Activated naive CD4-positive, alpha-beta T cell treated with anti-CD3 and anti-CD28 coated beads for 36 hours (primary cell): Measurements from ENCODE around the gene RMRP. TPM values are rescaled to one million over a fixed set of nuclear protein-coding genes. Genes with fewer than 3 reads are reported as not detected.
"Not testable (repeated sequence)": the region's sequence is repeated elsewhere in the genome, so short reads cannot be mapped to it uniquely, and the experiment has no call there.

Experiments
- CTCF ChIA-PET: fragments of 350-600 bp; sonication (Branson Sonifier 250); formaldehyde crosslinking; loops from one replicate; lab custom pipeline; 2021; ENCODE audit warnings: antibody characterized with exemption; lab: Charles Lee
- DNase-seq: peaks from one replicate; pipeline ENCODE4 v3.0.0-alpha.2; 2020
- H3K27ac Mint-ChIP-seq: one replicate; pipeline ENCODE4 v1.8.0; 2021; ENCODE audit warnings: mild to moderate bottlenecking, mixed read lengths
- H3K27me3 Mint-ChIP-seq: one replicate; pipeline ENCODE4 v1.8.0; 2021; ENCODE audit warnings: low read depth, mixed read lengths
- H3K36me3 Mint-ChIP-seq: one replicate; pipeline ENCODE4 v1.8.0; 2021; ENCODE audit warnings: low read depth, mixed read lengths
- H3K4me1 Mint-ChIP-seq: one replicate; pipeline ENCODE4 v1.8.0; 2021; ENCODE audit warnings: low read depth, mixed read lengths
- H3K4me3 Mint-ChIP-seq: one replicate; pipeline ENCODE4 v1.8.0; 2021; ENCODE audit warnings: mild to moderate bottlenecking, moderate library complexity, mixed read lengths
- H3K9me3 Mint-ChIP-seq: one replicate; pipeline ENCODE4 v1.8.0; 2021; ENCODE audit warnings: mixed read lengths
- intact Hi-C: fragments of 100-400 bp; cut with micrococcal nuclease; formaldehyde crosslinking; loops from one replicate; pipeline ENCODE4 v1.15.1; 2023
- total RNA-seq, 2 experiments: library from RNA; stranded (reverse); gene quantifications; one replicate each; pipeline ENCODE4 v1.2.3, GENCODE V29; 2021

RMRP gene
- total RNA-seq, 2 experiments from 2014 or later, result 7,381 to 12,571 TPM

- DNase-seq, result no peak
- H3K4me1 Mint-ChIP-seq, result peaks cover 28% of the 10 kb centered on the region
- peak within 1 kb of the TSS; percentile 47 for H3K27ac Mint-ChIP-seq
- H3K36me3 Mint-ChIP-seq, result no peaks in the 10 kb centered on the region
- H3K9me3 Mint-ChIP-seq, result no peaks in the 10 kb centered on the region
- intact Hi-C loops, result loop anchor here (2.0 kb wide), 2 partner anchors 20 to 28 kb away; no protein-coding TSS in a partner anchor
- no peaks in the 10 kb centered on the region for H3K27me3 Mint-ChIP-seq
- H3K4me3 Mint-ChIP-seq, result peak within 1 kb of the TSS; percentile 79
- CTCF ChIA-PET, result interaction anchor here (1.9 to 10.9 kb wide), 2 partner anchors 30 to 46 kb away, joined by 5 to 142 read pairs; partner anchors contain the start of genes ARHGEF39 and SIT1
These were observed 39.5 kb downstream of the RMRP start, which contains the start of gene CD72 for GRCh38 chr9:35618325-35618727. TSS of gene CD72 (minus strand) at chr9:35618413. CDS start at chr9:35618303, 110 bp downstream.

- H3K9me3 Mint-ChIP-seq, result no peaks in the 10 kb centered on the region
- no peaks in the 10 kb centered on the region for H3K27me3 Mint-ChIP-seq
- H3K4me3 Mint-ChIP-seq, result peak overlapping the region; percentile 79
- H3K4me1 Mint-ChIP-seq, result peaks cover 28% of the 10 kb centered on the region
- CTCF ChIA-PET, result interaction anchor here (0.5 to 10.9 kb wide), 14 partner anchors 8 to 329 kb away, joined by 3 to 142 read pairs (median 4); partner anchors contain the start of genes CREB3, RMRP, SIT1 and TLN1
- peak overlapping the region; percentile 47 for H3K27ac Mint-ChIP-seq
- H3K36me3 Mint-ChIP-seq, result no peaks in the 10 kb centered on the region
- intact Hi-C loops, result loop anchor here (1.0 kb wide), 2 partner anchors 13 to 115 kb away; partner anchors contain the start of genes CREB3 and TLN1
- no peak for DNase-seq
These were observed 40.3 kb downstream of the RMRP start for GRCh38 chr9:35617548-35617947.

- CTCF ChIA-PET, result interaction anchor here (0.5 to 10.9 kb wide), 21 partner anchors 8 to 330 kb away, joined by 3 to 142 read pairs (median 4); partner anchors contain the start of genes CREB3, HINT2, RMRP and SIT1
- Mint-ChIP-seq H3K4me3 (peak overlapping the region; percentile 79), H3K9me3 (no peaks in the 10 kb centered on the region), H3K27ac (peak overlapping the region; percentile 47), H3K27me3 (no peaks in the 10 kb centered on the region), H3K4me1 (peaks cover 28% of the 10 kb centered on the region), H3K36me3 (no peaks in the 10 kb centered on the region)
- intact Hi-C loops, result loop anchor here (1.0 kb wide), 2 partner anchors 13 to 115 kb away; partner anchors contain the start of genes CREB3 and TLN1
- DNase-seq, result peak; percentile 79
These were observed 40.9 kb downstream of the RMRP start for GRCh38 chr9:35616681-35617459.

- no peaks in the 10 kb centered on the region for H3K27me3 Mint-ChIP-seq
- peaks cover 33% of the 10 kb centered on the region for H3K4me1 Mint-ChIP-seq
- H3K36me3 Mint-ChIP-seq, result no peaks in the 10 kb centered on the region
- intact Hi-C loops, result no loop called here
- no peaks in the 10 kb centered on the region for H3K9me3 Mint-ChIP-seq
- CTCF ChIA-PET, result interaction anchor here (0.6 to 10.9 kb wide), 20 partner anchors 9 to 267 kb away, joined by 3 to 142 read pairs (median 4); partner anchors contain the start of genes CCDC107, CREB3, HINT2 and RMRP
- no peak for DNase-seq
- H3K4me3 Mint-ChIP-seq, result peak overlapping the region; percentile 79
- no peak overlapping the region for H3K27ac Mint-ChIP-seq
These were observed 41.7 kb downstream of the RMRP start for GRCh38 chr9:35615981-35616680.

GRCh38 chr9:35612843-35613242 lies 45.0 kb downstream of the RMRP start:
- Mint-ChIP-seq H3K4me1 (peaks cover 12% of the 10 kb centered on the region), H3K27ac (no peak overlapping the region), H3K27me3 (no peaks in the 10 kb centered on the region), H3K9me3 (no peaks in the 10 kb centered on the region), H3K36me3 (peaks cover 1% of the 10 kb centered on the region), H3K4me3 (no peak overlapping the region)
- no peak for DNase-seq
- CTCF ChIA-PET, result interaction anchor here (0.9 to 10.9 kb wide), 11 partner anchors 15 to 119 kb away, joined by 3 to 142 read pairs (median 8); partner anchors contain the start of genes CCDC107, CREB3, SIT1 and TLN1
- intact Hi-C loops, result no loop called here

- CTCF ChIA-PET, result interaction anchor here (0.7 to 10.9 kb wide), 17 partner anchors 10 to 296 kb away, joined by 3 to 142 read pairs (median 7); partner anchors contain the start of genes ARHGEF39, CREB3, SIT1 and TLN1
- DNase-seq, H3K36me3 Mint-ChIP-seq, H3K27ac Mint-ChIP-seq, H3K27me3 Mint-ChIP-seq, H3K4me1 Mint-ChIP-seq, H3K4me3 Mint-ChIP-seq, H3K9me3 Mint-ChIP-seq, intact Hi-C loops: not testable (repeated sequence)
These were observed 45.8 kb downstream of the RMRP start for GRCh38 chr9:35612066-35612465.

GRCh38 chr9:35611230-35611797 lies 46.5 kb downstream of the RMRP start:
- H3K27ac Mint-ChIP-seq, result no peak overlapping the region
- peaks cover 11% of the 10 kb centered on the region for H3K4me1 Mint-ChIP-seq
- peak; percentile 67 for DNase-seq
- H3K36me3 Mint-ChIP-seq, result peaks cover 1% of the 10 kb centered on the region
- H3K9me3 Mint-ChIP-seq, result no peaks in the 10 kb centered on the region
- CTCF ChIA-PET, result interaction anchor here (0.5 to 10.9 kb wide), 23 partner anchors 9 to 922 kb away, joined by 3 to 142 read pairs (median 6); partner anchors contain the start of genes ARHGEF39, CCDC107, RMRP and SIT1
- no peaks in the 10 kb centered on the region for H3K27me3 Mint-ChIP-seq
- intact Hi-C loops, result no loop called here
- H3K4me3 Mint-ChIP-seq, result no peak overlapping the region

- DNase-seq, result no peak
- intact Hi-C loops, result loop anchor here (10.0 kb wide), 1 partner anchor 945 kb away; the partner anchor contains the start of gene CCL27
- Mint-ChIP-seq H3K4me3 (no peak overlapping the region), H3K4me1 (peaks cover 15% of the 10 kb centered on the region), H3K27ac (no peak overlapping the region), H3K27me3 (no peaks in the 10 kb centered on the region), H3K9me3 (no peaks in the 10 kb centered on the region), H3K36me3 (peaks cover 1% of the 10 kb centered on the region)
- CTCF ChIA-PET, result interaction anchor here (1.2 to 10.9 kb wide), 3 partner anchors 10 to 118 kb away, joined by 3 to 142 read pairs (median 13); partner anchors contain the start of gene SIT1
These were observed 48.0 kb downstream of the RMRP start for GRCh38 chr9:35609820-35610163.

GRCh38 chr9:35609001-35609819 lies 48.6 kb downstream of the RMRP start:
- DNase-seq, result no peak
- peaks cover 1% of the 10 kb centered on the region for H3K36me3 Mint-ChIP-seq
- H3K9me3 Mint-ChIP-seq, result no peaks in the 10 kb centered on the region
- intact Hi-C loops, result loop anchor here (10.0 kb wide), 1 partner anchor 944 kb away; the partner anchor contains the start of gene CCL27
- peaks cover 15% of the 10 kb centered on the region for H3K4me1 Mint-ChIP-seq
- H3K4me3 Mint-ChIP-seq, result no peak overlapping the region
- CTCF ChIA-PET, result interaction anchor here (0.6 to 1.2 kb wide), 3 partner anchors 47 to 508 kb away, joined by 3 to 4 read pairs (median 3); no protein-coding TSS in a partner anchor
- H3K27me3 Mint-ChIP-seq, result no peaks in the 10 kb centered on the region
- H3K27ac Mint-ChIP-seq, result no peak overlapping the region

GRCh38 chr9:35608221-35608620 lies 49.6 kb downstream of the RMRP start:
- Mint-ChIP-seq H3K27me3 (no peaks in the 10 kb centered on the region), H3K4me3 (no peak overlapping the region), H3K36me3 (peaks cover 1% of the 10 kb centered on the region), H3K4me1 (peaks cover 22% of the 10 kb centered on the region), H3K27ac (no peak overlapping the region), H3K9me3 (no peaks in the 10 kb centered on the region)
- intact Hi-C loops, result loop anchor here (10.0 kb wide), 1 partner anchor 943 kb away; the partner anchor contains the start of gene CCL27
- CTCF ChIA-PET, result interaction anchor here (0.6 to 1.7 kb wide), 4 partner anchors 11 to 507 kb away, joined by 3 to 8 read pairs (median 4); no protein-coding TSS in a partner anchor
- no peak for DNase-seq
